ENCODE results near the gene ABHD16B. TPM values are rescaled to one million over a fixed set of nuclear protein-coding genes. Genes with fewer than 3 reads are reported as not detected.
A peak's percentile ranks its signal among the peaks of the same experiment; 100 is the strongest.

Gene ABHD16B
- total RNA-seq, 1 donor from 2014 or later = not detected

DNA sequence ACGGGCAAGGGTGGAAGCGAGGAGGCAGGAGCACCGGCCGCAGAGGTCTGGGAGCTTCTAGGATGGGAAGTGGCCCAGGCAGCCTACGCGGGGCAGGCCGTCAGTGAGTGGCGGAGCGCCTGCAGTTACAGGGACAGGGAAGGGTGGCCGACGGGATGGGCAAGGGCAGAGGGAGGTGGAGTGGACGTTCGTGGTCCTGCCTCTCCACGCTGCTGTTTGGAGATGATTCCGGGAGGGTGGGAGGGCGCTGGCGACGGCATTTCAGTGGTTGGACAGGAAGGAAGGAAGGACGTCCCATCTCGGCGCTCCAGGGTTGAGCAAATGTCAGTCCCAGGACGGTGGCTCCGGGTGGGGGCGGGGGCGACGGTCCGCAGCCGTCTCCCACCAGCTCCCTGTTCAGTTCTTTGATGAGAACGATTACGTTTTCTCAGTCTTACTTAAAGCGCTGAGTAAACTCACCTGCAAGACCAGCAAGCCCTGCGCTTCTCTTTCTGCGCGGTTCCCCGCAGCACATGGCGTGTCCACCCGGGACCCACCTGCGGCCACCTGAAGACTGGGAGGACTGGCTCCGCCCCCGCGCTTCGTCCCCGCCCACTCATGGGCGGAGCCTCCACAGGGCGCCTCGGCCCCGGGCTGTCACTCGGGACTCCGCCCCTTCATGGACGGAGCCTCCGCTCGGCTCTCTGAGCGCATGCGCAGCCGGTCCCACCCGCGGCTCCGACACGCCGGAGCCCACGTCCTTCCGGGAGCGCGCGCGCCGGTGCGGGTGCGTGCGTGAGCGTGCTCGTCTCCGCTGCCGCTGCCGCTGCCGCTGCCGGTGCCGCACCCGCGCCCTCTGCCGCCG, 33.3 kb downstream of the ABHD16B start, which contains the start of gene DNAJC5:
Gene DNAJC5, plus strand, starts transcription at position 769 of the 844 bp plus-strand sequence. CDS start 33,220 bp downstream, outside the sequence.
- DNase-seq (ENCODE audit: low read depth in 2 of 2) = peak; percentile 80 to 93

DNA sequence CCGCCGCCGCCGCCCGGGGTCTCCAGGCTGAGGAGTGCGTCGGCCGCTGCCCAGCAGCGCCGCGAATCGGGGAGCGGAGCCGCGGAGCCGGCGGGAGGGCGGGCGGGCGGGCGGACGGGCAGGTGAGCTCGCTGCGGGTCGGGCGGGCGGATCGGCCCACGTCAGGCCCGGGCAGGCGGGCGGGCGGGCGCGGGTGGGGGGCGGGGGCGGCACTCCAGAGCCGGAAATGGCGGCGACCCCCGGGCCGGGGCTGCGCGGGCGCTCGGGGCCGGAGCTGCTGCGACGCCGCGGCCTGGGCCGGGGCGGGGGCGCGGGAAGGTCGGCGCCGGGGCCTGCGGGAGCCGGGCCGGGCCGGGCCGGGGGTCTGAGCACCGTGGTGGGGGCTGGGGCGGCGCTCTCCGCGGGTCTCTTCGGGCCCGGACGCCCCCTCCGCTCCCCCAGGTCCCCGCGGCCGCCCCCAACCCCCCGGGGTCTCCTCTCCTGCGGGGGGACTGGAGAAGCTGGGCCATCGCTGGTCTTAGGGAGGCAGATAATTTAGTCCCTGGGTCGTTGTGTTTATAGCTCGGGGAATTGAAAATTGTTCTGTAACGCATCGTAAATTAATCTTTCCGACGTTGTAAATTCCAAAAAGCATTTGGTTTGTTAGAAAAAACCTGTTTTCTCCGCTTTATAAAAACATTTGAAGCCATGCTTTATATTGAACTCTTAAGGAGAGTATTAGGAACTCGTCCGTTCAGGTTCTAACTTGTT, 34.1 kb downstream of the ABHD16B start:
- no peak for DNase-seq (ENCODE audit: low read depth in 2 of 2)

- peak in 1 of 2 donors; percentile 45 for DNase-seq (ENCODE audit: low read depth in 2 of 2)
Measured at GRCh38 chr20:63895952-63896263, 34.6 kb downstream of the ABHD16B start.

- peak in 1 of 2 donors; percentile 49 for DNase-seq (ENCODE audit: low read depth in 2 of 2)
Measured at GRCh38 chr20:63896264-63897105, 35.2 kb downstream of the ABHD16B start.

DNA sequence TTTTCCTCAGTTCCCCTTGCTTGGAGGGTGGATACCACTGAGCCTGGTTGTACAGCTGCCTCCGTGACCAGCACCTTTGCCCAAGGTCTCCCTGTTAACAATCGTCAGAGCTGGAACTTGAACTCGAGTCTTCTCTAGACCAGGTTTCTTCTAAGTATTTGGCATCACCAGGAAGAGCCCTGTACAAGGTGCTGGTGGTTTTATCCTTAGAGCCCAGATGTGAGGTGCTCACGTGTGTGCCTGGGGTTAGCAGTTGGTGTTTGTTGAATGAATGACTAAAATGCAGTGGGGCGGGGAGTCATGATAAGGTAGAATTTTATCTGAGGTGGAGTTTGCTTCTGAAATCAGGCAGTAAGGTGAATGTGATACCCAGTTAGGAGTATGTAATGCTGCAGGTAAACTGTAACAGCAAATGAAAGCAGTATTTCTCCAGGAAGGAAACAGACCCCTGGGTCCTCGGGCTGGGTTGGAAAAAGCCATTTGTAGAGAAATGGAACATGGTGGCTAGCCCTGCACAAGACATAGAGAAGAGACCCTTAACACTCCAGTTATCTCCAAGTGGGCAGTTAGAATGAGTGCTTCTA, 36.8 kb downstream of the ABHD16B start:
- DNase-seq (ENCODE audit: low read depth in 2 of 2) = no peak

- DNase-seq (ENCODE audit: low read depth in 2 of 2) = no peak
Measured at GRCh38 chr20:63898882-63899558, 37.7 kb downstream of the ABHD16B start.

DNA sequence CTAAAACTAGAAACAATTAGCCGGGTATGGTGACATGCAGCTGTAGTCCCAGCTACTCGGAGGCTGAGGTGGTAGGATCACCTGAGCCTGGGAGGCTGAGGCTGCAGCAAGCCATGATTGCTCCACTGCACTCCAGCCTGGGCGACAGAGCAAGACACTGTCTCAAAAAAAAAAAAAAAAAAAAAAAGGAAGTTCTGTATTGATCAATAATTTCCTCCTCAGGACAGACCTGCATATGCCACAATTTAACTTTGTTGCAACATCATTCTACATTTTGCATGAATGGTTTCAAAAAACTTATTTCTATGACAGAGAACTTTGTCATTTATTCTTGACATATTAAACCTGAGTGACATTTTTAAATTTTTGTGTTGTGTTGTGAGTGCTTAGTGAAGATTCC, 39.1 kb downstream of the ABHD16B start:
- no peak for DNase-seq (ENCODE audit: low read depth in 2 of 2)

DNA sequence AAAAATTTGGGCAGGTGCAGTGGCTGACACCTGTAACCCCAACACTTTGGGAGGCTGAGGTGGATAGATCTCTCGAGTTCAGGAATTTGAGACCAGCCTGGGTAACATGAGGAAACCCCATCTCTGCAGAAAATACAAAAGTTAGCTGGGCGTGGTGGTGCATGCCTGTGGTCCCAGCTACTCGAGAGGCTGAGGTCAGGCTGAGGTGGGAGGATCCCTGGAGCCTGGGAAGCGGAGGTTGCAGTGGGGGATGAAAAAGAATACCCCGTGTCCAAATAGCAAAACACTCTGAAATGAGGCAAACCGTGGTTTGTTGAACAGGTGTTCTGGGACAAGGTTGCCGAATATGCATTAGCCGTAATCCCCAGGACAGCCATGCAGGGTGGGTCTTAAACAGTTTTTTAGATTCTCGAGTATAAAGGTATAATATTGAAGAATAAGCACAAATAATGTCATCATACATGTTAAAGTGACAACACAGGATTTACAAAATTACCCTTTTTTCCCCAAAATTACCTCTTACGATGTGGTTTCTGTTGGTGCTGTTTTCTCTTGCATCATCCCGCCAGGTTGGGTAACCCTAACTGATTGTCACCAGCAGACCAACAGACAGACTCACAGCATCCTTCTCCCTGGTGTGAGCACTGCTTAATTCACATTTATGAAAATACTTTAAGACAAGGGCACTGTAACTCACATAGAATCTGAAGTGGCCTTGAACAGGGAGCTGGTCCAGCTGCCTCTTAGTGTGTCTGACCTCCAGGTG, 42.7 kb downstream of the ABHD16B start:
- no peak for DNase-seq (ENCODE audit: low read depth in 2 of 2)

- DNase-seq (ENCODE audit: low read depth in 2 of 2) = no peak
Measured at GRCh38 chr20:63908008-63908682, 46.8 kb downstream of the ABHD16B start.

DNA sequence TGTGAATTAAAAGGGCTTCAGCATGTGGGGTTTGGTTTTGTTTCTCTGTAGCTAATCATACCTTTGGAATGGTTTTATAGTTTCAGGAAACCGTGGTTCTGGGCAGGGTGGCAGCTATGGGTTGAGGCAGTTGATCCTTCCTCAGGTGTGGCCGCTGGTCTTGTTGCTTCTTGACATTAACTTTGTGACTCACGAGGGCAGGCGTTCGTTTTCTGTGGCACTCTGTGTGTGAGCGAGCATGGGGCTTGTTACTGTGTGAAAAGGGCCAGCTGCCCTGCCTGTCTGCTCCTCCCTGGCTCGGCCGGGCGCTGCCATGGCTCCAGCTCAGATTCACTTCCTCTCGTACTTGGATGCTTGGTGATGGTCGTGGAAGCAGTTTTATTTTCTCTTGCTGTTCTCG, 49.9 kb downstream of the ABHD16B start:
- DNase-seq (ENCODE audit: low read depth in 2 of 2) = peak in 1 of 2 donors; percentile 23

Other genes with a start within 250 kb of the ABHD16B start
- 6.3 and 9.4 TPM in 2 replicates for gene GMEB2, start 234.4 kb upstream of the ABHD16B start, total RNA-seq
- gene STMN3, start 208.1 kb upstream of the ABHD16B start, total RNA-seq = 0.38 and 0.51 TPM in 2 replicates
- 6.0 and 6.1 TPM in 2 replicates for gene RTEL1, start 203.2 kb upstream of the ABHD16B start, total RNA-seq
- 3.9 and 15.4 TPM in 2 replicates for gene TNFRSF6B, start 164.8 kb upstream of the ABHD16B start, total RNA-seq
- gene ARFRP1, start 153.5 kb upstream of the ABHD16B start, total RNA-seq = 22.5 and 38.1 TPM in 2 replicates
- gene ZGPAT, start 153.5 kb upstream of the ABHD16B start, total RNA-seq = 10.1 and 13.8 TPM in 2 replicates
- gene LIME1, start 124.8 kb upstream of the ABHD16B start, total RNA-seq = 0.90 and 1.5 TPM in 2 replicates
- 5.9 and 9.2 TPM in 2 replicates for gene SLC2A4RG, start 121.7 kb upstream of the ABHD16B start, total RNA-seq
- gene ZBTB46, start 30.2 kb upstream of the ABHD16B start, total RNA-seq = 67.1 and 69.7 TPM in 2 replicates
- gene TPD52L2, start 3.8 kb downstream of the ABHD16B start, total RNA-seq = 112 and 178 TPM in 2 replicates
- gene DNAJC5, start 33.6 kb downstream of the ABHD16B start, total RNA-seq = 67.3 and 89.9 TPM in 2 replicates
- 26.6 and 45.0 TPM in 2 replicates for gene UCKL1, start 94.9 kb downstream of the ABHD16B start, total RNA-seq
- 5.9 and 11.0 TPM in 2 replicates for gene ZNF512B, start 108.4 kb downstream of the ABHD16B start, total RNA-seq
- 2.4 and 5.9 TPM in 2 replicates for gene SAMD10, start 118.1 kb downstream of the ABHD16B start, total RNA-seq
- 40.6 and 49.0 TPM in 2 replicates for gene PRPF6, start 119.6 kb downstream of the ABHD16B start, total RNA-seq
- gene C20orf204, start 174.7 kb downstream of the ABHD16B start, total RNA-seq = 5.8 and 6.3 TPM in 2 replicates
- gene SOX18, start 188.1 kb downstream of the ABHD16B start, total RNA-seq = 27.2 and 75.7 TPM in 2 replicates
- 27.0 and 36.0 TPM in 2 replicates for gene TCEA2, start 201.7 kb downstream of the ABHD16B start, total RNA-seq
- gene RGS19, start 218.0 kb downstream of the ABHD16B start, total RNA-seq = 12.8 and 23.0 TPM in 2 replicates
- 2.3 and 2.7 TPM in 2 replicates for gene OPRL1, start 218.6 kb downstream of the ABHD16B start, total RNA-seq
- 0.13 and 0.26 TPM in 2 replicates for gene LKAAEAR1, start 222.9 kb downstream of the ABHD16B start, total RNA-seq
- not detected in 2 replicates for gene NPBWR2, start 246.1 kb downstream of the ABHD16B start, total RNA-seq